ENCODE measurements around the gene WDR26.
A peak's percentile ranks its signal among the peaks of the same experiment; 100 is the strongest.

The WDR26 gene

GRCh38 chr1:224457782-224458144, 23.2 kb upstream of the WDR26 start:
- no peak overlapping the region for H3K27ac ChIP-seq (ENCODE audit: low read depth, low read length)
- H2AFZ ChIP-seq (ENCODE audit: low read length, unreplicated experiment) = no peak overlapping the region
- H3K79me2 ChIP-seq (ENCODE audit: control insufficient read depth, insufficient read depth, low read length, unreplicated experiment) = no peaks in the 10 kb centered on the region
- H3K27me3 ChIP-seq (ENCODE audit: insufficient read depth, low read length) = no peaks in the 10 kb centered on the region
- H3K4me3 ChIP-seq (ENCODE audit: low read depth, low read length) = no peak overlapping the region
- H3K36me3 ChIP-seq (ENCODE audit: insufficient read depth, low read length) = no peaks in the 10 kb centered on the region
- H3K4me1 ChIP-seq (ENCODE audit: control insufficient read depth, insufficient read depth, low read length, unreplicated experiment) = peaks cover 10% of the 10 kb centered on the region

- Histone ChIP-seq H3K4me3 (ENCODE audit: low read depth, low read length) (no peak overlapping the region), H3K27me3 (ENCODE audit: insufficient read depth, low read length) (no peaks in the 10 kb centered on the region), H3K4me1 (ENCODE audit: control insufficient read depth, insufficient read depth, low read length, unreplicated experiment) (peaks cover 10% of the 10 kb centered on the region), H3K36me3 (ENCODE audit: insufficient read depth, low read length) (no peaks in the 10 kb centered on the region), H3K79me2 (ENCODE audit: control insufficient read depth, insufficient read depth, low read length, unreplicated experiment) (no peaks in the 10 kb centered on the region), H2AFZ (ENCODE audit: low read length, unreplicated experiment) (peak overlapping the region; percentile 46), H3K27ac (ENCODE audit: low read depth, low read length) (0 out of 2 replicates have a peak overlapping the region, but pooled peaks have one; percentile 63)
Measured at GRCh38 chr1:224456637-224456953, 22.0 kb upstream of the WDR26 start.

DNA sequence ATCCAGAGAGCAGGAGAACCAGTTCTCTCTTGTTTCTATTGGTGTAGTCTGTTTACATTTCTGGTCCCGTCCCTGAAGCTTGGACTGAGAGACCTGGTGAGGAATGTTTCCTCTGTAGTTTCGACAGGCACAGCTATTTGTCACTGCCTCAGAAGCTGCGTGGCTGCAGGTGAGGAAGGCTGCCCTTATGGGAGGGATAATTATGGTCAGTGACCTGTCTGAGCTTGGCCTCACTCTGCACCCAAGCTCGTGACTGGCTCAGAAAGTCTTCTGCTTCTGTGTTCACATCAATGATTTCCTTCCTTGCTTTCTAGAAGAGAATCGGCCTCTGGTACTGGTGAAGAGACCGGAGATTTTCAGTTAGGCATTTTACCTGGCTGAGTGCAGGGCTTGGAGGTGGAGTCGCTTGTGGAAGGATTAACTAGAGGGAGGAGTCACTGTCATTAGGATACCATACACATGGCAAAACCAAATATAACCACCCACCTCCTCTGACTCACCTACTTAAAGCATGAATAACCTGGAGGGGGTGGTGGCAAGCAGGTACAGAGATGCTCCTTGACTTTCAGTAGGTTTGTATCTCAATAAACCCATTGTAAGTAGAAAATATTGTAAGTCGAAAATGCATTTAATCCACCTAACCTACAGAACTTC, 19.9 kb upstream of the WDR26 start:
- no peak overlapping the region for H2AFZ ChIP-seq (ENCODE audit: low read length, unreplicated experiment)
- H3K4me3 ChIP-seq (ENCODE audit: low read depth, low read length) = no peak overlapping the region
- H3K4me1 ChIP-seq (ENCODE audit: control insufficient read depth, insufficient read depth, low read length, unreplicated experiment) = peaks cover 10% of the 10 kb centered on the region
- H3K36me3 ChIP-seq (ENCODE audit: insufficient read depth, low read length) = no peaks in the 10 kb centered on the region
- no peaks in the 10 kb centered on the region for H3K79me2 ChIP-seq (ENCODE audit: control insufficient read depth, insufficient read depth, low read length, unreplicated experiment)
- H3K27me3 ChIP-seq (ENCODE audit: insufficient read depth, low read length) = no peaks in the 10 kb centered on the region
- no peak overlapping the region for H3K27ac ChIP-seq (ENCODE audit: low read depth, low read length)

DNA sequence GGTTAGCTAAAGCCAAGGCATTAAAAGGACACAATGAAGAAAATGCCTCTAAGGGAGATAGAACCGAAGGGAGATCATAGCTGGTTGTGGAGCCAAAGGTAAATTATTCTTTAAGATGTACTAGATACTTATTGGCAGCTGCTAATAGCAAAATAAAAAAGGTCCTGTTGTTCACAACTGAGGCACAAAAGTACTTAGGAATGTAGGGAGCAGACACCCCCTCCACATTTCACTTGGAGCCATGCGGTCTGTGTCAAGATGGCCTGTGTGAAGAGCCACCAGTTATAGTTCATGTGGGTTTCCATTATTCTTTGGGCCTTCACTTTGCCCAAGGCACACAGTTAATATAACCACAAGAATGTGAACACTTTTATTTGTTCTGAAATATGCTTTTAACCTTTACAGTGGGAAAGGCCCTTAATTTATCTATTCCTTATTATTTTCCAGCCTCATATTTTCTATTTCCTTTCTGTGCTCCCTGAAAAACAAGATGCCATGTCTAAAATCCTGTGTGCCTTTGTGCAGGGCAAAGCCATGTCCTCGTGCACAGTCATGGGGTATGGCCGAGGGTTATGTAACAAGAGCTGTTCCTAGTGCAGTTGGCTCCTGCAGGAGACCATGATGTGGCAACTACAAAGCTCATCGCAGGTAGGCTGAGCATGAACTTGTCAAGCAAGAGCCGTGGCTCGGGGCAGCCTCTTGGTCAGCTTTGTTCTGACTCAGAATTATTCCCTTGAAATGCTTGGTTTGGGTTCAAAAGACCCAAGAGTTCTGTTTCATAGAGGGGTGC, 16.2 kb upstream of the WDR26 start:
- H3K27ac ChIP-seq (ENCODE audit: low read depth, low read length) = no peak overlapping the region
- no peaks in the 10 kb centered on the region for H3K79me2 ChIP-seq (ENCODE audit: control insufficient read depth, insufficient read depth, low read length, unreplicated experiment)
- H3K4me3 ChIP-seq (ENCODE audit: low read depth, low read length) = no peak overlapping the region
- no peak overlapping the region for H2AFZ ChIP-seq (ENCODE audit: low read length, unreplicated experiment)
- no peaks in the 10 kb centered on the region for H3K27me3 ChIP-seq (ENCODE audit: insufficient read depth, low read length)
- peaks cover 14% of the 10 kb centered on the region for H3K4me1 ChIP-seq (ENCODE audit: control insufficient read depth, insufficient read depth, low read length, unreplicated experiment)
- H3K36me3 ChIP-seq (ENCODE audit: insufficient read depth, low read length) = no peaks in the 10 kb centered on the region

DNA sequence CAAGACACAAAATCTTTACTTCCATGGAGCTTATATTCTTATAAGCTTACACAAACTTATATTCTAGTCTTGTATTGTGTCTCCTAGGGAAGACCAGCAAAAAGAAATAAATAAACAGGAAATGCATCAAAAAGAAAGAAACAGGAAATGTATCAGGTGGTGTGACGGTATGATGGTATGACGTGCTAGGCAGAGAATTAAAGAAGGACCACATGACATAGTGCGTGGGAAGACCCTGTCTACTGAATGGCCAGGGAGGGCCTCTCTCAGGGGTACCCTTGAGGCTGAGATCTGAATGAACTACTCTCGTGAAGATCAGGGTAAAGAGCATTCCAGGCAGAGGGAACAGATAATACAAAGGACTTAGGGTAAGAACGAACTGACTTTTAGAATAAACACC, 15.6 kb upstream of the WDR26 start:
- Histone ChIP-seq H3K27ac (ENCODE audit: low read depth, low read length) (no peak overlapping the region), H3K27me3 (ENCODE audit: insufficient read depth, low read length) (no peaks in the 10 kb centered on the region), H3K36me3 (ENCODE audit: insufficient read depth, low read length) (no peaks in the 10 kb centered on the region), H2AFZ (ENCODE audit: low read length, unreplicated experiment) (no peak overlapping the region), H3K4me1 (ENCODE audit: control insufficient read depth, insufficient read depth, low read length, unreplicated experiment) (peaks cover 14% of the 10 kb centered on the region), H3K4me3 (ENCODE audit: low read depth, low read length) (no peak overlapping the region), H3K79me2 (ENCODE audit: control insufficient read depth, insufficient read depth, low read length, unreplicated experiment) (no peaks in the 10 kb centered on the region)

GRCh38 chr1:224448453-224449017, 13.9 kb upstream of the WDR26 start:
- Histone ChIP-seq H3K27me3 (ENCODE audit: insufficient read depth, low read length) (no peaks in the 10 kb centered on the region), H3K36me3 (ENCODE audit: insufficient read depth, low read length) (no peaks in the 10 kb centered on the region), H3K27ac (ENCODE audit: low read depth, low read length) (no peak overlapping the region), H3K4me3 (ENCODE audit: low read depth, low read length) (no peak overlapping the region), H2AFZ (ENCODE audit: low read length, unreplicated experiment) (no peak overlapping the region), H3K4me1 (ENCODE audit: control insufficient read depth, insufficient read depth, low read length, unreplicated experiment) (peaks cover 14% of the 10 kb centered on the region), H3K79me2 (ENCODE audit: control insufficient read depth, insufficient read depth, low read length, unreplicated experiment) (no peaks in the 10 kb centered on the region)

GRCh38 chr1:224447971-224448370, 13.4 kb upstream of the WDR26 start:
- Histone ChIP-seq H3K4me1 (ENCODE audit: control insufficient read depth, insufficient read depth, low read length, unreplicated experiment) (peaks cover 14% of the 10 kb centered on the region), H3K36me3 (ENCODE audit: insufficient read depth, low read length) (no peaks in the 10 kb centered on the region), H2AFZ (ENCODE audit: low read length, unreplicated experiment) (no peak overlapping the region), H3K79me2 (ENCODE audit: control insufficient read depth, insufficient read depth, low read length, unreplicated experiment) (no peaks in the 10 kb centered on the region), H3K4me3 (ENCODE audit: low read depth, low read length) (no peak overlapping the region), H3K27ac (ENCODE audit: low read depth, low read length) (no peak overlapping the region), H3K27me3 (ENCODE audit: insufficient read depth, low read length) (no peaks in the 10 kb centered on the region)

DNA sequence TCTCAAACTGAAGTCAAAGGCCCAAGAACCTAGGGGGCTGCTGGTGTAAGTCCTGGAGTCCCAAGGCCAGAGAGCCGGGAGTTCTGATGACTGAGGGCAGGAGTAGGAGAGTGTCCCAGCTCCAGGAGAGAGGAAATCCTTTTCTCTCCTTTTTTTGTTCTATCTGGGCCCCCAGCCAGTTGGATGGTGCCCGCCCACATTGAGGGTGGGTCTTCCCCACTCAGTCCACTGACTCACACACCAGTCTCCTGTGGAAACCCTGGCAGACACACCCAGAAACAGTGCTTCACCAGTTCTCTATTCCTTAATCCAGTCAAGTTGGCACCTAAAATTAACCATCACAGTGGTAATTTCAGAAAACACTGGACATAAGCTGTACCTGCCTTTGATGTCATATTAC, 12.7 kb upstream of the WDR26 start:
- H3K79me2 ChIP-seq (ENCODE audit: control insufficient read depth, insufficient read depth, low read length, unreplicated experiment) = no peaks in the 10 kb centered on the region
- no peak overlapping the region for H2AFZ ChIP-seq (ENCODE audit: low read length, unreplicated experiment)
- H3K27ac ChIP-seq (ENCODE audit: low read depth, low read length) = no peak overlapping the region

DNA sequence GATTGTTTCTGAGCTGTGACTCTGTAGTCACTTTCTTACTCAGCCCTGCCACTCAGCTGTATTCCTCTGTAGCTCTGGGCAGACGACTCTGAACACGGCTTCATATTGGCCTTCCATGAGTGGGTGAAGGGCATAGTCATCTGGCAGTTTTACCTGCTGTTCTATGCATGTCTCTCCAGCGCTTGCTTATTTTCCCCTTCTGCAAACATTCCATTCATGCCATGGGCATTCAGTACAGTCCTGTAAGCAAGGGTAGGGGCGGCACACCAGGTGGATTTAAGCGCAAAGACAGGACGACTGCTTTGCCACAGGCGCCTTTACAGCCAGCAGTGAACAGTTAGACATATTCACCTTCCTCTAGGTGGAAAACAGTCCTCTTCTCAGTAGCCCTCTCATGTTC, 4.4 kb upstream of the WDR26 start:
- Histone ChIP-seq H3K36me3 (ENCODE audit: insufficient read depth, low read length) (no peaks in the 10 kb centered on the region), H3K27ac (ENCODE audit: low read depth, low read length) (no peak overlapping the region), H3K4me1 (ENCODE audit: control insufficient read depth, insufficient read depth, low read length, unreplicated experiment) (peaks cover 17% of the 10 kb centered on the region), H3K27me3 (ENCODE audit: insufficient read depth, low read length) (no peaks in the 10 kb centered on the region), H3K79me2 (ENCODE audit: control insufficient read depth, insufficient read depth, low read length, unreplicated experiment) (peaks cover 28% of the 10 kb centered on the region), H3K4me3 (ENCODE audit: low read depth, low read length) (no peak overlapping the region), H2AFZ (ENCODE audit: low read length, unreplicated experiment) (no peak overlapping the region)

More for the DNA sequence above, 12.7 kb upstream of the WDR26 start:
- Histone ChIP-seq H3K4me3 (ENCODE audit: low read depth, low read length) (no peak overlapping the region; the same call in 1 of the 2 replicates), H3K36me3 (ENCODE audit: insufficient read depth, low read length) (no peaks in the 10 kb centered on the region), H3K4me1 (ENCODE audit: control insufficient read depth, insufficient read depth, low read length, unreplicated experiment) (peaks cover 14% of the 10 kb centered on the region), H3K27me3 (ENCODE audit: insufficient read depth, low read length) (no peaks in the 10 kb centered on the region)

DNA sequence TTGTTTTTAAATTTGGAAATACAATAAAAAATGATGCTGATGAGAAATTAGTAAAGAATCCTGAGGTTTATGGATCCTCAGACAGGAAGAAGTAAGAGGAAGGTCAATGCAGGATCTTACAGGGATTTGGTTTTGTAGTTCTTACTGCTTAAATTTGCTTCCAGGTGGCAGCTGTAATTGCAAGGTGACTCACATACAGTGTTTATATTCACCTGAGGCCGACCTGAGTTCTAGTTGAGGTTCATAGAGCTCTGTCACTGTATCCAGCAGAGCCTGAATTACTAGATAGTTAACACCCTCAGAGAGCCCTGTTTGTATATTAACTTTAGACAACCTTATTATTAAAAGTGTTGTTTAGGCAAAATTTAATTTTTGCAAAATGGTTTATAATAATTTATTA, 1.4 kb upstream of the WDR26 start:
- Histone ChIP-seq H3K79me2 (ENCODE audit: control insufficient read depth, insufficient read depth, low read length, unreplicated experiment) (peaks cover 58% of the 10 kb centered on the region), H3K4me3 (ENCODE audit: low read depth, low read length) (peak overlapping the region; percentile 89)

GRCh38 chr1:224435318-224435763, 744 bp upstream of the WDR26 start:
- H3K4me3 ChIP-seq (ENCODE audit: low read depth, low read length) = peak overlapping the region; percentile 89
- peaks cover 58% of the 10 kb centered on the region for H3K79me2 ChIP-seq (ENCODE audit: control insufficient read depth, insufficient read depth, low read length, unreplicated experiment)
- H3K27me3 ChIP-seq (ENCODE audit: insufficient read depth, low read length) = no peaks in the 10 kb centered on the region
- H2AFZ ChIP-seq (ENCODE audit: low read length, unreplicated experiment) = peak overlapping the region; percentile 93
- 0 out of 2 replicates have a peak, but pooled peaks cover 5% of the 10 kb centered on the region for H3K36me3 ChIP-seq (ENCODE audit: insufficient read depth, low read length)
- H3K27ac ChIP-seq (ENCODE audit: low read depth, low read length) = peak overlapping the region; percentile 79
- H3K4me1 ChIP-seq (ENCODE audit: control insufficient read depth, insufficient read depth, low read length, unreplicated experiment) = peaks cover 29% of the 10 kb centered on the region

More for the DNA sequence above, 1.4 kb upstream of the WDR26 start:
- H3K4me1 ChIP-seq (ENCODE audit: control insufficient read depth, insufficient read depth, low read length, unreplicated experiment) = peaks cover 25% of the 10 kb centered on the region
- peak overlapping the region; percentile 79 for H3K27ac ChIP-seq (ENCODE audit: low read depth, low read length)
- H3K27me3 ChIP-seq (ENCODE audit: insufficient read depth, low read length) = no peaks in the 10 kb centered on the region
- no peak overlapping the region for H2AFZ ChIP-seq (ENCODE audit: low read length, unreplicated experiment)
- 0 out of 2 replicates have a peak, but pooled peaks cover 5% of the 10 kb centered on the region for H3K36me3 ChIP-seq (ENCODE audit: insufficient read depth, low read length)
